ENCODE data around the gene NOX5.

GRCh38 chr15:69082021-69082502 is 67.6 kb downstream of the NOX5 start:
- TF ChIP-seq POLR2A (IDR thresholded peaks at IDR 0.05) (no peak), POLR2AphosphoS5 (IDR thresholded peaks at IDR 0.05; ENCODE audit: insufficient read depth in 1 of 2, low read depth in 1 of 2) (no peak), CTCF (IDR thresholded peaks at IDR 0.05) (no peak)

Data from vagina (tissue), 2 donors.